22Rv1 (cell line): ENCODE results near the gene MRTFB.

Source experiments
- ZFX ChIP-seq: fragments of 450-650 bp; IDR thresholded peaks from 2 replicates; pipeline ENCODE4 v1.6.1; 2017; ENCODE audit warnings: antibody characterized with exemption, borderline replicate concordance
- TF ChIP-seq, protein P1 (sequence below): fragments of 450-650 bp; IDR thresholded peaks from 2 replicates; pipeline ENCODE4 v1.5.1; 2017; ENCODE audit warnings: mild to moderate bottlenecking

DNA sequence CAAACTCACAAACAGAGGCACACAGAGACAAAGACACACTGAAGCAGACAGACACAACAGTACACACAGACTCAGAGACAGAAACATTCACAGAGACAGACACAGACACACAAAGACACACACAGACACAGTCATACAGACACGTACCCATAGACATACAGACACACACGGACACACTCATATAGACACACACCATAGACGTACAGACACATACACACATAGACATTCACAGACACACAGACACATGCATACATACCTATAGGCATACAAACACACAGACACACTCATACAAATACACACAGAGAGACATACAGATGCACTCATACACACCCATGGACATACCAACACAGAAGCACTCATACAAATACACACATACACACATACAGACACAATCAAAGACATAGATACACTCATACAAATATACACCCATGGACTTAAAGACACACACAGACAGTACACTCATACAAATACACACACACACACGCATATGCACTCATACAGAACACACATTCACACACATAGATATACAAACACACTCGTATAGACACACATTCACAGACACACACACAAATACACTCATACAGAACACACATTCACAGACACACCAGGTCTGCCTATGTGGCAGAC lies 19.9 kb upstream of the MRTFB start:
- TF ChIP-seq, protein P1, sequence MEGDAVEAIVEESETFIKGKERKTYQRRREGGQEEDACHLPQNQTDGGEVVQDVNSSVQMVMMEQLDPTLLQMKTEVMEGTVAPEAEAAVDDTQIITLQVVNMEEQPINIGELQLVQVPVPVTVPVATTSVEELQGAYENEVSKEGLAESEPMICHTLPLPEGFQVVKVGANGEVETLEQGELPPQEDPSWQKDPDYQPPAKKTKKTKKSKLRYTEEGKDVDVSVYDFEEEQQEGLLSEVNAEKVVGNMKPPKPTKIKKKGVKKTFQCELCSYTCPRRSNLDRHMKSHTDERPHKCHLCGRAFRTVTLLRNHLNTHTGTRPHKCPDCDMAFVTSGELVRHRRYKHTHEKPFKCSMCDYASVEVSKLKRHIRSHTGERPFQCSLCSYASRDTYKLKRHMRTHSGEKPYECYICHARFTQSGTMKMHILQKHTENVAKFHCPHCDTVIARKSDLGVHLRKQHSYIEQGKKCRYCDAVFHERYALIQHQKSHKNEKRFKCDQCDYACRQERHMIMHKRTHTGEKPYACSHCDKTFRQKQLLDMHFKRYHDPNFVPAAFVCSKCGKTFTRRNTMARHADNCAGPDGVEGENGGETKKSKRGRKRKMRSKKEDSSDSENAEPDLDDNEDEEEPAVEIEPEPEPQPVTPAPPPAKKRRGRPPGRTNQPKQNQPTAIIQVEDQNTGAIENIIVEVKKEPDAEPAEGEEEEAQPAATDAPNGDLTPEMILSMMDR = no peak
- TF ChIP-seq ZFX = no peak
